GM21447 (cell line): ENCODE results near the gene TMEM106A.
"Not testable (repeated sequence)": the region's sequence is repeated elsewhere in the genome, so short reads cannot be mapped to it uniquely, and the experiment has no call there.

Experiments used
- ATAC-seq: cut with Tn5 transposase; IDR thresholded peaks from one replicate; pipeline ENCODE4 v1.9.1; 2021; ENCODE audit not compliant: unreplicated experiment

The TMEM106A gene

GRCh38 chr17:43215341-43215740 is 3.7 kb downstream of the TMEM106A start:
- no peak for ATAC-seq

- no peak for ATAC-seq
Measured at GRCh38 chr17:43216369-43216761, 4.7 kb downstream of the TMEM106A start.

- no peak for ATAC-seq
Measured at GRCh38 chr17:43216762-43217613, 5.3 kb downstream of the TMEM106A start.

- ATAC-seq = no peak
Measured at GRCh38 chr17:43217614-43218087, 6.0 kb downstream of the TMEM106A start.

GRCh38 chr17:43219001-43219400 is 7.3 kb downstream of the TMEM106A start:
- no peak for ATAC-seq

GRCh38 chr17:43219746-43220380 is 8.2 kb downstream of the TMEM106A start:
- ATAC-seq = no peak

GRCh38 chr17:43220511-43221125 is 8.9 kb downstream of the TMEM106A start:
- no peak for ATAC-seq

- no peak for ATAC-seq
Measured at GRCh38 chr17:43224146-43224705, 12.6 kb downstream of the TMEM106A start.

GRCh38 chr17:43226393-43226792 is 14.7 kb downstream of the TMEM106A start:
- no peak for ATAC-seq

GRCh38 chr17:43228020-43228782 is 16.5 kb downstream of the TMEM106A start, which contains the start of gene CCDC200:
Gene CCDC200, minus strand, starts transcription at chr17:43228623. Its CDS starts 69 bp downstream, at chr17:43228554.
- not testable (repeated sequence) for ATAC-seq

GRCh38 chr17:43231205-43232020 is 19.7 kb downstream of the TMEM106A start:
- ATAC-seq = not testable (repeated sequence)

GRCh38 chr17:43232021-43232699 is 20.5 kb downstream of the TMEM106A start:
- not testable (repeated sequence) for ATAC-seq

- not testable (repeated sequence) for ATAC-seq
Measured at GRCh38 chr17:43233263-43233662, 21.6 kb downstream of the TMEM106A start.

- not testable (repeated sequence) for ATAC-seq
Measured at GRCh38 chr17:43233877-43234276, 22.2 kb downstream of the TMEM106A start, which contains the start of gene RNU2-1. Gene RNU2-1, minus strand, starts transcription at chr17:43233977.

- ATAC-seq = not testable (repeated sequence)
Measured at GRCh38 chr17:43239597-43239996, 27.9 kb downstream of the TMEM106A start.

GRCh38 chr17:43240596-43241352 is 29.1 kb downstream of the TMEM106A start:
- not testable (repeated sequence) for ATAC-seq

GRCh38 chr17:43246456-43246855 is 34.8 kb downstream of the TMEM106A start:
- ATAC-seq = not testable (repeated sequence)
